Hypothalamus (tissue), 51 donors: Measurements from ENCODE around the gene ABHD17A.
A peak's percentile ranks its signal among the peaks of the same experiment; 100 is the strongest.

ENCODE experiments used
- DNase-seq, 51 donors: peaks; one replicate each; lab custom pipeline; 2025; lab: John Stamatoyannopoulos, UW

The ABHD17A gene

GRCh38 chr19:1855040-1855827 lies 30.1 kb downstream of the ABHD17A start:
- DNase-seq: peak in 42 of 51 donors; percentile 10 to 81 (median 52)

GRCh38 chr19:1854542-1855039 lies 30.7 kb downstream of the ABHD17A start:
- DNase-seq: peak in 1 of 51 donors; percentile 19

GRCh38 chr19:1854039-1854541 lies 31.2 kb downstream of the ABHD17A start:
- DNase-seq: no peak

GRCh38 chr19:1853295-1854038 lies 31.8 kb downstream of the ABHD17A start:
- DNase-seq: peak in 34 of 51 donors; percentile 10 to 64 (median 36)

GRCh38 chr19:1852581-1853128 lies 32.6 kb downstream of the ABHD17A start:
- DNase-seq: no peak

GRCh38 chr19:1851654-1852580 lies 33.4 kb downstream of the ABHD17A start:
- DNase-seq: peak in 11 of 51 donors; percentile 1 to 61 (median 27)

GRCh38 chr19:1850809-1851653 lies 34.3 kb downstream of the ABHD17A start:
- no peak for DNase-seq

- no peak for DNase-seq
Measured at GRCh38 chr19:1849886-1850398, 35.4 kb downstream of the ABHD17A start.

- no peak for DNase-seq
Measured at GRCh38 chr19:1849132-1849474, 36.2 kb downstream of the ABHD17A start.

GRCh38 chr19:1848399-1849131 lies 36.7 kb downstream of the ABHD17A start, which contains the start of gene REXO1:
Gene REXO1 (minus strand): TSS chr19:1848483. CDS start chr19:1848358, 125 bp downstream.
- DNase-seq: peak; percentile 63 to 98 (median 88)

- DNase-seq: peak in 5 of 51 donors; percentile 7 to 44 (median 32)
Measured at GRCh38 chr19:1847684-1848398, 37.5 kb downstream of the ABHD17A start.

GRCh38 chr19:1847348-1847683 lies 38.0 kb downstream of the ABHD17A start:
- DNase-seq: no peak

GRCh38 chr19:1846517-1847204 lies 38.6 kb downstream of the ABHD17A start:
- DNase-seq: no peak

GRCh38 chr19:1845642-1846041 lies 39.7 kb downstream of the ABHD17A start:
- no peak for DNase-seq

GRCh38 chr19:1845125-1845515 lies 40.2 kb downstream of the ABHD17A start:
- no peak for DNase-seq

GRCh38 chr19:1844513-1845124 lies 40.7 kb downstream of the ABHD17A start:
- no peak for DNase-seq
